ENCODE measurements around the gene GIPC3.

GIPC3 gene

DNA sequence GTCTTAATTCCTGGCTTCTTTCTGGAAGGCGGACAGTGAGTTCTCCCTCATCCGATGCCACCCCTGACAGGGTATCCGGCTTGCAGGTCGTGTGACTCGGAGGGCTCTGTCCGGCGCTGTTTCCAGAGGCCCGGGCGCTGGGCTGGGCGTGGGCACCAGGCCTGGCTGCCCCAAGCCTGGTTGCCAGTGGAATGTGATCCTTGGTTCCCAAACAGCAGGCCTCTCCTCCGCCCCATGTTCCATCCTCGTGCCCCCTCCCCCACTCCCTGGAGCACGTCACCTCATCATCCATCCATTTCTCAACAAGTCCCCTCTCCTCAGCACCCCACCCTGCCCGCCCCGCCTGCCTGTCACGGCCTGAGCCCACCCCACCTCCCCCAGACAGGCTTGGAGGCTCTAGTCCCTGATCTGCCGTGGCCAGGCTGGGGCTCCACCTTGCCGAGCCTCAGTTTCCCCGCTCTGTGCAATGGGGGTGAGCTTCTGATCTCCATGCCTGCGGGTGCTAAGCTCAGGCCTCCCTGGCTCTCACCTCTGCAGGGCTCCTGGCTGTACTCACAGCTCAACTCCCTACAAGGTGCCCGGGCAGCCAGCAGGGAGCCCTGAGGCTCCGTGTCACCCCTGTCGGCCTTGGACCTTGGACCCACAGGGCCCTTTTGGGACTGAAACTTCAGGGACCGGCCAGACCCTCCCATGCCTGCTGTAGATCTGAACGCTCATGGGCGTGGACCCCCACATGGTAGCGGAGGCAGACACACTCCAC is 19.1 kb downstream of the GIPC3 start:
- in situ Hi-C loops (cut with MboI; ENCODE audit: low sequenced_read_pairs), result no loop called here

DNA sequence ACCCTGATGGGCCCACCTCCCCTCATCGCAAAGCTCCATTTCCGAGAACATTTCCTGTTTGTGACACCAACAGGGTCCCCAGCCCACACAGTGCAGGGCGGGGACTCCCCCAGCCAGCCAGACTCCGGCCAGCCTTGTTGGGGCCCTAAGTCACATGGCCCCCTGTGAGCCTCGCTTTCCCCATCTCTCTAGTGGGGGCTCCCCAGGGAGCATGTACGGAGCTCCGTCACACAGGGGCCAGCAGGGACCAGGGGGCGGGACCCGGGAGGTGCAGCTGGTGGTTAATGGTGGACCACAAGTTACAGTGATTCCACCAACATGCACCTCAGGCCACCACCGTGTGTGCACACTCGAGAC is 19.7 kb downstream of the GIPC3 start:
- in situ Hi-C loops (cut with MboI; ENCODE audit: low sequenced_read_pairs), result no loop called here

DNA sequence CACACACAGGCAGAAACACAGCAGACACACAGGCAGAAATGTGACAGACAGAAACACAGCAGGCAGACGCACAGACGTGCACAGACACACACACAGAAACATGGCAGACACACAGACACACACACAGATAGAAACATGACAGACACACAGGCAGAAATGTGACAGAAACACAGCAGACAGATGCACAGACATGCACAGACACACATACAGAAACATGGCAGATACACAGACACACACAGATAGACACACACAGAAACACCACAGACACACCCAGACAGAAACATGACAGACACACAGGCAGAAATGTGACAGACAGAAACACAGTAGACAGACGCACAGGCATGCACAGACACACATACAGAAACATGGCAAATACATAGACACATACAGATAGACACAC is 20.1 kb downstream of the GIPC3 start:
- in situ Hi-C loops (cut with MboI; ENCODE audit: low sequenced_read_pairs), result no loop called here

DNA sequence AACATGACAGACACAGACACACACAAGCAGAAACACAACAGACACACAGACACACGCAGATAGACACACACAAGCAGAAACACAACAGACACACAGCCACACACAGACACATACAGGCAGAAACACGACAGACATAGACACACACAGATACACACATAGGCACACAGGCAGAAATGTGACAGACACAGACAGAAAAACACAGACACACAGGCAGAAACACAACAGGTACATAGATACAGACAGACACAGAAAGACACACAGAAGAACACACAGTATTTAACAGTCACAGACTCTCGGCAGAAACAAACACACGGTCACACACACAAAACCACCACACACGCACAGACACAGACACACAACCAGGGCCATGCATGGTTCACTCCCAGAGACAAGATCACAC is 20.5 kb downstream of the GIPC3 start:
- in situ Hi-C loops (cut with MboI; ENCODE audit: low sequenced_read_pairs), result no loop called here

DNA sequence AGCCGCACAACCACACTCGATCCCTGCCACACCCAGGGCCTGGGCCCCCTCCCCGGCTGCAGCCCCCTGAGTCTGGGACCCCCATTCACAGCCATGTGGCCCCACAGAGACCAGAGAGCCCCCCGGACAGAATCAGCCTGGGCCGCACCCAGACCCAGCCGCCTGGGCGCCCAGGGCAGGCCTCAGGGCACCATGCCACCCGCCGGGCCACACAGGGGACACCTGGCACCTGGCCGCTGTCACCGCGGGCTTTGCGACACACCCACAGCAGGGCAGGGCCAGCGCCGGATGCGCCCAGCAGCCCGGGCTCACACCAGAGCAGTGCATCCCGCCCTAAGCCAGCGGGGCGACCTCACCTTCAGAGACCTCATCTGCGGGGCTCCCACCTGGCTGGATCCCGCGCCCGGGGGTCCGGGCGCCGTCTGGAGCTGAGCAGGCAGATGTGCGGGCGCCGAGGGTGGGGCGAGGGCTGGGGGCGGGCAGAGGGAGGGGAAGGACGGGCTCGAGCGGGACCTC is 21.0 kb downstream of the GIPC3 start:
- in situ Hi-C loops (cut with MboI; ENCODE audit: low sequenced_read_pairs), result no loop called here

DNA sequence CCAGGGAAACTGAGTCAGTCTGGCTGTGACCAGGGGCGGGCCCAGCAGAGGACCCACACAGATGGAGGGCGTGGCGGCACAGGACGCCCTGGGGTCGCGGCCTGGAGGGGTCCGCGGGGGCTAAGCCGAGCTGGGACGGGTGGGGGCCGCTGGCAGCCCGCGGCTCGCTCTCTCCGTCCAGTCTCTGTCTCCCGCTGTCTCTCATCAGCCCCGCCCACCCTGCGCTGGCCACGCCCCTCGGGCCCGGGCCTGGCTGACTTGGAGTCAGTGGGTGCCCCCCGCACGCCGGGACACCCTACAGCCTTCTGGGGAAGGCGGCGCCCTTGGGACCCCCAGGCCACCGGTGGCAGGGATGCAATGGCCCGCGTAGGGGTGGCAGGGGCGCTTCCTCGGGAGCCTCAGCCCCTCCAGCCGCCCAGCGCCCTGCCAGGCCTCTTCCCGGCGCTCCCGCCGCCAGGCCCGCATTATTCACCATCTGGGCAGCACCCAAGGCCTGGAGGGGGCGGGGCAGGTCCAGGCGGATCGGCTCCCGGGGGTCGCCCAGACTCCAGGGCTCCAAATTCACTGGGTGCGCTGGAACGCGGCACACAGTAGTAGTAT is 21.5 kb downstream of the GIPC3 start, which contains the start of gene TBXA2R:
Gene TBXA2R (minus strand): TSS at position 186 of the 600 bp plus-strand sequence. CDS start 6,241 bp downstream, outside the sequence.
- in situ Hi-C loops (cut with MboI; ENCODE audit: low sequenced_read_pairs), result no loop called here

DNA sequence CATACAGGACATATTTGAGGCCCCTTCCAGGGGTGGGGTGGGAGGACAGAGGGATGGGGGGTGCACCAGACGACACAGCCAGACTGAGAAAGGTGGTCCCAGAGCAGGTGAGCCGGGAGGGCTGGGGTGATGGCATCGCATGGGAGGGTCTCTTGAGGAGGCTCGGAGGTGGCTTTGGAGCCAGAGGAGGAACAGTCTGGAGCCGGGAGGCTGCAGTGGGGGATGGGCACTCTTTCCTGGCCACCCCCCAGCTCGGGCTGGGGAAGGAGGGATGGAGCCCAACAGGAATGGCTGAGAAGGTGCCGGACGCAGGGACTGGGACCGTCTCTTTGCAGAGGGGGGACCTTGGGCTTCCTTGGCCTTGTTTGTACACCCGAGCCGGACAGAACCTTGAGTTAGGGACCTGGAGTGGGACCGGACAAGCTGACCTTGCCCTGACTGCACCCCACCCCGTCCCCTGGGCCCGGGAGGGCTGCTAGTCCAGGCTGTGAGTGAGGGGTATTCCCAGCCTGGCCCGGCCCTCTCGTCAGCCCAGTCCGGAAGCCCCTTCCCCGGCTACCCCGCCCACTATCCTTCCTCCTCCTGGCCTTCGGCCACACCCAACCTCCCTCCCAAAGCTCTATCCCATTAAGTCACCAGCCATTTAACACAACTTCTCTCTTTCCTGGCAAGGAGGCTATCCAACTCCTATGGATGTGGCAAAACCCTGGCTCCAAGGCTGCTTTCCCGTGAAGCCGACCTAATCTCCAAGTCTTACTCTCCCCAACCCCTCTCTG is 22.2 kb downstream of the GIPC3 start:
- in situ Hi-C loops (cut with MboI; ENCODE audit: low sequenced_read_pairs), result no loop called here

DNA sequence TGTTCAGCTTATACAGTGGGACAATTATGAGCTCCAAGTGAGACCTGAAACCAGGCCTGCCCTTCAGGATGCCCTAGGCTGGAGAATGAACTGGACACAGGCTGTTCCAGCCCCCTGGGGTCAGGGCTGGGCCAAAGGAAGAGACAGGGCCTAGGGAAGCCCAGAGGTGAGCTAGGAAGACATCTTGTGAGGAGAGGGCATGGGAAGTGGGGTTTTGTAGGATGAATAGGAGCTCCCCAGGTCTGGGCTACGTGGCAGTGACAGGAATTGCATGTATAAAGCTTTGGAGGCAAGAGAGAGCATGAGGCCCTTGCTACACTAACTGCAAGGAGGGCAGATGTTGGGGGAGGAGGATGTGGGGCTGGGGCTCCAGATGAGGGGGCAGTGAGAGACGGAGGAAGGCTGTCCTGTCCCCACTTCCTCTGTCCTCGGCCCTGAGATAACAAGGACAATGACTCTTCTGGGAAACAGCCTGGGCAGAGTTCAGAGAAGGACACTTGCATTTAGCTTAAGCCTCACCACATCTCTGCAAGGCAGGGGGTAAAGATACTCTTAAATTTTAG is 22.9 kb downstream of the GIPC3 start:
- in situ Hi-C loops (cut with MboI; ENCODE audit: low sequenced_read_pairs), result no loop called here

DNA sequence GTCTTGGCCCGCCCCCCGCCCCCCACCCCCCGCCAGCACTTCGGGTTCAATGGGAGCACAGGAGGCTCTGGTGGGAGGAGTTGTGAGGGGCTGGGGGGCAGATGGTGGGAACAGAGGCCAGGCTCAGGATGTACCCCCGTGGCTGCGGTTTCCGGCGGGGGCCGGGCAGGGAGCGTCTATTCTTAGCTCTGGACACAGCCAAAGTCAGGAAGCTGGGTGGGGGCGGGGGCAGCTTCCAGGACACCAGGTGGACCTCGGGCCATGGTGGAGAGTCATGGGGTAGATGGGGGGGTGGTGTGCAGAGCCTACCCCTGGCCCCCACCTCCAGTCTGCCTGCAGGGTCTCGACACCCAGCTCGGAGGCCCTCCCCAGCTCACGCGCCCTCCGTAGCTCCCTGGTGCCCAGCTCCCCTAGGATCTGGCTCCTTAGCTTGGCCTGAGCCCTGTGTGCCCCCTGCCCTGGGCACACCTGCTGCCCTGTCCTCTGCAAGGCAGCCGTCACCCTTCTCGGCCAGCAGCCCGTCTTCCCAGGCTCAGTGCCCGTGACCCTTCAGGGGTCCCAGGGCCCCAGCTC is 23.6 kb downstream of the GIPC3 start:
- in situ Hi-C loops (cut with MboI; ENCODE audit: low sequenced_read_pairs), result no loop called here

DNA sequence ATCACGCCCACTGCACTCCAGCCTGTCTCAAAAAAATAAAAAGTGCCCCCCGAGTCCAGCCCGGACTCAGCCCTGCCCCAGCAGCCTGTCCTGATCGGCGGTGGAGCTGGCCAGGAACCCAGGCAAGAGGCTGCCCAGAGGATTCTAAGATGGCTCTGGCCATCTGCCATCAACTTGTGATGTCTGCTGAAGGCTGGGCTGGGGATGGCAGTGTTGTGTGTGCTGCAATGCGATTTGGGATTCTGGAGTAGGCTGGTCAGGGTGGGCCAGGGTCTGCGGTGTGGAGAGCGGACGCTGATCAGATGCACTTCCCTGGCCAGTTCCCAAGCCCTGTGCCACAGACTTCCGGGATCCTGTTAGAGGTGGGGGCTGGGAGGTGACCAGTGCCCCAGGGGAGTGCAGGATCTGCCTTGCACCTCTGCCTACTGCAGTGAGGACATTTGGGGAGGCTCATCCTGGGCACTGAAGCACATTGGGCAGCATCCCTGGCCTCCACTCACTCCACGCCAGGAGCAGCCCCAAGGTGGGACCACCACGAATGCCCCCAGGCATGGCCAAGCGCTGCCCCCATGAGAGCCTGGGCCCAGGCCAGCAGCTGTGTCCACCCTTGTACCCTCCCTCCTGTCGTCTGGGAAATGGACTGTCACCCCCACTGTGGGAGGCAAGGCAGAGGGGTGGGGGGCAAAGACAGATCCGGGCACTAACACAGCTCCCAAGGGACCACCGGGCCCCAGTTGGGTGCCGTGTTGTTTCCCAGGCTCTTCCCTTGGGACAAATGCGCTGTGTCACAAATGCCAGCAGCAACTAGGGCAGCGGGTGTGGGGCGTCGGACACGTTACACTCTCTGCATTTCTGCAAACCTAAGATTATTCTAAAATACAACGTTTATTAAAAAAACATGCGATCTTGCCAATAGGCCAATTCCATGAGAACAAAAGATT is 24.8 kb downstream of the GIPC3 start:
- in situ Hi-C loops (cut with MboI; ENCODE audit: low sequenced_read_pairs), result no loop called here

DNA sequence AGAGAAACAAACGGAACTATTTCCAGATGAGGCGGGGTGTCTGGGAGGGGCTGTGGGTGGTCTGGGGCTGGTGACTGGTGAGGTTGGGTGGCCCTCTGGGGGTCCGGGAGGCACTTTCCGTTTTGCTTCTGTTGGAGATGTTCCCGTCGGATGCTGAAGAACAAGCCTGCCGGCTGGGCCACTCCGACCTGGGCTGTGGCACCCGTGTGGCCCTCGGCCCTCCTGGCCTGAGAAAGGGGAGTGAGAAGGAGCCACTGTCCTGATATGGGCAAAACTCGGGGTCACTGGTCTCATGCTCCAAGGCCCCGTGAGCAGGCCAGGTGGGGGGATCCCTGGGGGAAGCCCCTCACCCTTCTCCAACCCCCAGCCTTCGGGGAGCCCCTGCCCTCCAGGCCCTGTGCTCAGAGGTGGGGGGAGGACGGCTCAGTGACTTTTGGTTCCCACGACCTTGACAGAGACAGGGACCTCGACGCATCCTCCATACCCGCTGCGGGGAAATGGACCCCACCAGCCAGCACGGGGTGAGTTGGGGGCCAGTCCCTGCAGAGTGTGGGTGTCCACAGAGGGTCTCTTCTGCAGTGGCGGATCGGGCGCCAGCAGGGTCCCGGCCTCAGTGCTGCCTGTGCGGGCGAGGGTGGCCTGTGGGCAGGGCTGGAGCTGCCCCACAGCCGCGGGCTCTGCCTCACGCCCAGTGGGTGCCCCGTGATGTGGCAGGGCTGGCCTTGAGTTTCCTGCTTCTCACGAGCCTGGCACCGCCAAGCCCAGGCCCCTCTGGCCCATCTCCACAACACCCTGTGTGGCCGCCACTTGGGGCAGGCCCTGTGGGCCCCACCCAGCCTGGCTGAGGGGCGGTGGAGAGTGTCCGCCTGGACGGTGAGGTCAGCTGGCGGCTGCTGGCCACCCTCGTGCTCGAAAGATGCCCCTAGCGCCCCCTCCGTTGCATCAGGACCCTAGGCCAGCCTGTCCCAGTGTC is 25.8 kb downstream of the GIPC3 start:
- in situ Hi-C loops (cut with MboI; ENCODE audit: low sequenced_read_pairs), result no loop called here

DNA sequence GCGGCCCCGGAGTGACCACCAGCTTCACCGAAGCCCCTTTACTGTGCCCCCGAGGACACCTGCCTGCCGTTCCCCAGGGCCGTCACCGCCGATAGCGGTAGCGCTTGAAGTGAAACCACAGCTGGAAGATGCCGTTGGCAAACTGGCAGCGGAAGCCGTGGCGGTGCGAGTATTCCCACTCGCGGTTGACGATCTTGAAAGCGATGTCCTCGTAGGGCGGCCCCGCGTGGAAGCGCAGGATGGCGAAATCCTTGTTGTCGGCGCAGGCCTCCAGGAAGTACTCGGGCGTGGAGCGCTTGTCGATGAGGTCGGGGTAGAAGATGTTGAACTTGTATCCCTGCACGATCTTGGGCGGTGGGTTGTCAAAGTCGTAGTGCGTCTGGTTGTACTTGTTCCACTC is 26.6 kb downstream of the GIPC3 start:
- in situ Hi-C loops (cut with MboI; ENCODE audit: low sequenced_read_pairs), result no loop called here

DNA sequence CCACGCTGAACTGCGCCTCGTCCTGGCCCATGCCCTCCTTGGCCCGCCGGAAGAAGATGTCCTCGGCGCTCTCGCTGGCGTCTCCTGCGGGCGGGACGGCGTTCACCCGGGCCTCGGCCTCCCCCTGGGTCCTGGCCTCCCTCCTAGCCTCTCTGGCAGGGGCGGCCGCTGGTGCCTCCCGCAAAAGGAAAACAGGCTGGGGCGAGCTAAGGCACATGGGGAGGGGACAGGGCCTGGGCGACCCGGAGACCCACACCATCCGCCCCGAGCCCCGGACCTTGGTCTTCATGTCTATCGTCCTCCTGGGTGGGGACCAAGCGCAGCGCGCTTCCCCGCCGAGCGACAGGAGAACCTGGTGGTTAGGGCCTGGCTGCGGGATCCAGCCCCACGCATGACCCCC is 27.1 kb downstream of the GIPC3 start:
- in situ Hi-C loops (cut with MboI; ENCODE audit: low sequenced_read_pairs), result no loop called here

DNA sequence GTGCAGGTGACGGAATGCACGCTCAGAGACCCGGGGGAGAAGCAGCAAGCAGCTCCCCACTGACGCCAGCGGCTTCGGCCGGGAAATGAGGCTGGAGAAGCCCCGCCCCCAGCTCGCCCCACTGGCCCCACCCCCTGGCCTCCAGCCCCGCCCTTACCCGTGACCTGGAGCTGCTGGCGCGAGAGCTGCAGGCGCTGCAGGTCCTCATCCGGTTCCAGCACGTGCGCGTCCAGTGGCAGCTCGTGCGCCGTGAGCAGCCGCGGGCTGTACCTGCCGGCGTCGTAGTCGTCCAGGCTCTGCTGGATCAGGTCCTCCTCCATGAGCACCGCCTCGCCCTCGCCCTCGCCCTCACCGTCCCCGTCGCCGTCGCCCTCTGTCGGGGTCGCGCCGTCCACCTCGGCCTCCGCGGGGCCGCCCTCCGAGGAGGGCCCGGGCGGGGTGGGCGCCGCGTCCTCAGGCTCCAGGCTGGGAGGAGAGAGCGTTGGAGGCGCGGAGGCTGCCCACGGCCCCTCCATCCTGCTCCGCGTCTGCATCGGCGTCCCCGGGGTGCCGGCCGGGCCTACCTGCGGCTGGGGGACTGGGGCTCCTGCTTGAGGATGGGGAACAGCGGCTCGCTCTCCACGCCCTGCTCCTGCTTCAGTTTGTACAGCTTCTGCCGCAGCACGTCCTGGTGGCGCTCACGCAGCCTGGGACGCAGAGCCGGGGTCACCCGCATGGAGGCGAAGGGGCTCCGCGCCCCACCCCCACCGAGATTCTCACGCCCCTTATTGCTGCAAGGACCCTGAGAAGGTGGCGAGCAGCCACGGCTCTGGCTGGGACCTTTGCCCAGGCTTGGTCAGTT is 27.8 kb downstream of the GIPC3 start:
- in situ Hi-C loops (cut with MboI; ENCODE audit: low sequenced_read_pairs), result no loop called here

DNA sequence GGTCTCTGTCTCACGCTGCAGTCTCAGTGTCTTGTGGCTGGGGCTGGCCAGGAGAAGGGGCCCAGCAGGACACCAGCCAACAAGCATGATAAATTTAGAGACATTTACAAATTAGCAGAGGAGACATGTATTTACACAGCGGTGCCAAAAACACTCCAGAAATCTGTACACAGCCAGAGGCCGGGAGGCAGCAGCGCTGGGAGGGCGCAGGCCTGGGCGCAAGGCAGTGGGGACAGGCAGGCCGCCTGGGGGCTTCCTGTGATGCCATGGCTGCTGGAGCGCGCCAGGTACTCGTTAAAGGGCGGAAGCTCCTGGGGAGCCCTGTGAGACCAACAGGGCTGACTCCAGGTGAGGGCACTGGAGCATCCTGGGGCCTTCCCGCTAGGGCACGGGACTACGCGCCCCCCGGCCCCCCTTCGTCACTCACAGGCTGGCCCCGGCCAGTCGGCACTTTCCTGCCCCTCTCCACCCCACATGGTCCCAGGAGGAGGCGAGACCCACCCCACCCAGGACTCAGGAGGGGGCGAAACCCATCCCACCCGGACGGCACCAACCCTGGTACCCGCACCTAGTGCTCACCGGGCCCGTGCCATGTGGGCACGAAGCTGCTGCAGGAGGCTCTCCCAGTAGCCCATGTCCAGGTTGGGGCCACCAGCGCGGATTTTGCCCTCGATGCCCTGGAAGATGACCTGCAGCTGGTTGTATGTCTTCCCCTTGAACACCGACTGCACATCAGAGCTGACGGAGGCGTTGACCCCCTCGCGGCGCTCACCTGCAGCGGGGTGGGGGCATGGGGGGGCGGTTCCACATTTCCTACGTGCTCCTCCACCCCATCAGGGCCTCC is 28.8 kb downstream of the GIPC3 start:
- in situ Hi-C loops (cut with MboI; ENCODE audit: low sequenced_read_pairs), result no loop called here

DNA sequence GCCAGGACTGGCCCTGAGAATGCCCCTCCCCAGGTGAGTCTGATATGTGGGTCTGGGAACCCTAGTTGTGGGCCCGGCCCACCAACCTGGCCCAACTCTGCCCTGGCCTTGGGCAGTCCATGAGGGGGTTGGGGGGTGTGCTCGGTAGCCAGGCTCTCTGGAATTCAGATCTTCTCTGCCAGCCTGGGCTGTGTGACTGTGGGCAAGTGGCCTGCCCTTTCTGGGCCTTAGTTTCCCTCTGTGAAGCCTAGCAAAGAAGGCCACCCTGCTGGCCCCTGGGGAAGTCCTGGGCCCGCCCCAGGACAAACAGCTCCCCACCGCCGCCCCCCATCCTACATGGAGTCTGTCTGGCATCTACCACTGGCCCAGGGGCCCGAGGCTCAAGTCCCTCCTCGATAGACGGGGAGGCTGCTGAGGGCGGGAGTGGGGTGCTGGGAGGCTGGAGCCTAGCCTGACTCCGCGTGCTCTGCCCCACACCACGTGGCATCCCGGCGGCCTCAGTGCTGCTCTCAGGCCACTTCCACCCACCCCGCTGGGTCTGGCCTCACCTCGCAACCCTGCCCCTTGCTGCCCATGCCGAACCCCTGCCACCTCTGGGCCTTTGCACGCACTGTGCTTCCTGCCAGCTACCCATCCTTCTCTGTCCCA is 29.7 kb downstream of the GIPC3 start:
- in situ Hi-C loops (cut with MboI; ENCODE audit: low sequenced_read_pairs), result no loop called here
